KOPT-K1 (cell line): ENCODE measurements around the gene IPO4.

Experiments
- H3K27ac ChIP-seq: fragments of 200-600 bp; sonication (generic); 2 replicates; pipeline ENCODE4 v1.5.1; 2016; ENCODE audit warnings: antibody characterized with exemption, mild to moderate bottlenecking, low read depth, low read length; ENCODE audit not compliant: poor library complexity, severe bottlenecking
- H3K36me3 ChIP-seq: fragments of 200-600 bp; sonication (generic); 2 replicates; pipeline ENCODE4 v1.5.1; 2017; ENCODE audit warnings: antibody characterized with exemption, mild to moderate bottlenecking, low read length, moderate library complexity; ENCODE audit not compliant: insufficient read depth
- H3K9me3 ChIP-seq: fragments of 200-600 bp; sonication (generic); 2 replicates; pipeline ENCODE4 v1.5.1; 2017; ENCODE audit warnings: antibody characterized with exemption, low read length, mild to moderate bottlenecking; ENCODE audit not compliant: insufficient read depth, poor library complexity, severe bottlenecking

Gene IPO4

GRCh38 chr14:24188251-24189058 lies at the start of gene IPO4:
Gene IPO4, minus strand, starts transcription at chr14:24188816. Its CDS starts 29 bp downstream, at chr14:24188787.
- H3K27ac ChIP-seq, result peak within 1 kb of the TSS; percentile 66
- H3K36me3 ChIP-seq, result peaks cover 71% of the 10 kb centered on the region
- H3K9me3 ChIP-seq, result no peaks in the 10 kb centered on the region

GRCh38 chr14:24238123-24238522 lies 49.5 kb upstream of the IPO4 start:
- Histone ChIP-seq H3K36me3 (peaks cover 73% of the 10 kb centered on the region), H3K9me3 (no peaks in the 10 kb centered on the region), H3K27ac (no peak overlapping the region)

- Histone ChIP-seq H3K9me3 (no peaks in the 10 kb centered on the region), H3K36me3 (peaks cover 73% of the 10 kb centered on the region), H3K27ac (no peak overlapping the region)
These were observed 48.9 kb upstream of the IPO4 start for GRCh38 chr14:24237463-24237955.

GRCh38 chr14:24236689-24237462 lies 48.3 kb upstream of the IPO4 start:
- H3K36me3 ChIP-seq, result peaks cover 73% of the 10 kb centered on the region
- no peak overlapping the region for H3K27ac ChIP-seq
- no peaks in the 10 kb centered on the region for H3K9me3 ChIP-seq

GRCh38 chr14:24235804-24236688 lies 47.4 kb upstream of the IPO4 start:
- H3K36me3 ChIP-seq, result peaks cover 69% of the 10 kb centered on the region
- H3K9me3 ChIP-seq, result no peaks in the 10 kb centered on the region
- H3K27ac ChIP-seq, result no peak overlapping the region

GRCh38 chr14:24234095-24235005 lies 45.7 kb upstream of the IPO4 start:
- H3K36me3 ChIP-seq, result peaks cover 52% of the 10 kb centered on the region

GRCh38 chr14:24233538-24233866 lies 44.9 kb upstream of the IPO4 start:
- peak overlapping the region; percentile 88 for H3K27ac ChIP-seq
- no peaks in the 10 kb centered on the region for H3K9me3 ChIP-seq
- H3K36me3 ChIP-seq, result peaks cover 49% of the 10 kb centered on the region

More at GRCh38 chr14:24234095-24235005, 45.7 kb upstream of the IPO4 start:
- no peaks in the 10 kb centered on the region for H3K9me3 ChIP-seq
- H3K27ac ChIP-seq, result no peak overlapping the region

GRCh38 chr14:24232645-24233537 lies 44.3 kb upstream of the IPO4 start, which contains the start of gene GMPR2:
Gene GMPR2, plus strand, starts transcription at chr14:24232929. Its CDS starts 325 bp downstream, at chr14:24233254.
- H3K36me3 ChIP-seq, result peaks cover 49% of the 10 kb centered on the region
- peak within 1 kb of the TSS; percentile 88 for H3K27ac ChIP-seq
- H3K9me3 ChIP-seq, result no peaks in the 10 kb centered on the region

- peaks cover 48% of the 10 kb centered on the region for H3K36me3 ChIP-seq
- no peaks in the 10 kb centered on the region for H3K9me3 ChIP-seq
- H3K27ac ChIP-seq, result peak within 1 kb of the TSS; percentile 88
These were observed 43.6 kb upstream of the IPO4 start, which contains the start of gene NEDD8 for GRCh38 chr14:24232121-24232644. Gene NEDD8, minus strand, starts transcription at chr14:24232367. Its CDS starts 100 bp downstream, at chr14:24232267.

GRCh38 chr14:24231263-24232120 lies 42.9 kb upstream of the IPO4 start:
- peaks cover 48% of the 10 kb centered on the region for H3K36me3 ChIP-seq
- H3K27ac ChIP-seq, result peak overlapping the region; percentile 88
- no peaks in the 10 kb centered on the region for H3K9me3 ChIP-seq

GRCh38 chr14:24228902-24229301 lies 40.3 kb upstream of the IPO4 start:
- H3K36me3 ChIP-seq, result peaks cover 40% of the 10 kb centered on the region
- no peak overlapping the region for H3K27ac ChIP-seq
- no peaks in the 10 kb centered on the region for H3K9me3 ChIP-seq

GRCh38 chr14:24226473-24226872 lies 37.9 kb upstream of the IPO4 start:
- H3K9me3 ChIP-seq, result no peaks in the 10 kb centered on the region
- H3K36me3 ChIP-seq, result peaks cover 40% of the 10 kb centered on the region
- H3K27ac ChIP-seq, result no peak overlapping the region
